Skin of body (tissue), 2 donors: Measurements from ENCODE around the gene MAP6. TPM values are rescaled to one million over a fixed set of nuclear protein-coding genes. Genes with fewer than 3 reads are reported as not detected.
"Not testable (repeated sequence)": the region's sequence is repeated elsewhere in the genome, so short reads cannot be mapped to it uniquely, and the experiment has no call there.

Source experiments
- DNase-seq: peaks from one replicate; lab custom pipeline; 2025; lab: John Stamatoyannopoulos, UW
- total RNA-seq: library from RNA; depleted of rRNA; stranded (reverse); fragments of >200 nt; gene quantifications from one replicate; pipeline ENCODE4 v1.2.3, GENCODE V29; 2014

MAP6 gene
- total RNA-seq, 1 donor from 2014 or later, result 1.9 TPM

- no peak for DNase-seq
Observed at GRCh38 chr11:75593286-75593915, 75.4 kb downstream of the MAP6 start.

GRCh38 chr11:75592715-75593114 is 76.1 kb downstream of the MAP6 start:
- DNase-seq, result no peak

- no peak for DNase-seq
Observed at GRCh38 chr11:75591966-75592365, 76.9 kb downstream of the MAP6 start.

- no peak for DNase-seq
Observed at GRCh38 chr11:75591371-75591770, 77.5 kb downstream of the MAP6 start.

- no peak for DNase-seq
Observed at GRCh38 chr11:75589933-75590332, 78.9 kb downstream of the MAP6 start.

GRCh38 chr11:75589051-75589450 is 79.8 kb downstream of the MAP6 start:
- no peak for DNase-seq

- DNase-seq, result no peak
Observed at GRCh38 chr11:75588051-75588481, 80.8 kb downstream of the MAP6 start.

- no peak for DNase-seq
Observed at GRCh38 chr11:75586395-75586794, 82.4 kb downstream of the MAP6 start.

- DNase-seq, result no peak
Observed at GRCh38 chr11:75585293-75585670, 83.6 kb downstream of the MAP6 start.

GRCh38 chr11:75584659-75585292 is 84.1 kb downstream of the MAP6 start:
- DNase-seq, result not testable (repeated sequence)

GRCh38 chr11:75583718-75584658 is 84.8 kb downstream of the MAP6 start:
- DNase-seq, result peak; percentile 82

GRCh38 chr11:75582895-75583717 is 85.7 kb downstream of the MAP6 start:
- DNase-seq, result peak; percentile 79

- DNase-seq, result no peak
Observed at GRCh38 chr11:75582506-75582894, 86.3 kb downstream of the MAP6 start.

- DNase-seq, result no peak
Observed at GRCh38 chr11:75579841-75580240, 89.0 kb downstream of the MAP6 start.

GRCh38 chr11:75578977-75579376 is 89.9 kb downstream of the MAP6 start:
- no peak for DNase-seq

GRCh38 chr11:75577207-75577606 is 91.6 kb downstream of the MAP6 start:
- no peak for DNase-seq

- DNase-seq, result no peak
Observed at GRCh38 chr11:75576499-75576918, 92.3 kb downstream of the MAP6 start.

GRCh38 chr11:75576017-75576416 is 92.8 kb downstream of the MAP6 start:
- DNase-seq, result no peak

- no peak for DNase-seq
Observed at GRCh38 chr11:75574698-75575602, 93.9 kb downstream of the MAP6 start.

GRCh38 chr11:75572744-75573143 is 96.1 kb downstream of the MAP6 start:
- no peak for DNase-seq
